HG03097 (cell line): ENCODE results near the gene CAPN5.
"Not testable (repeated sequence)": the region's sequence is repeated elsewhere in the genome, so short reads cannot be mapped to it uniquely, and the experiment has no call there.

ENCODE experiments used
- ATAC-seq: cut with Tn5 transposase; IDR thresholded peaks from one replicate; pipeline ENCODE4 v1.9.1; 2021; ENCODE audit not compliant: unreplicated experiment, low FRiP score

CAPN5 gene

DNA sequence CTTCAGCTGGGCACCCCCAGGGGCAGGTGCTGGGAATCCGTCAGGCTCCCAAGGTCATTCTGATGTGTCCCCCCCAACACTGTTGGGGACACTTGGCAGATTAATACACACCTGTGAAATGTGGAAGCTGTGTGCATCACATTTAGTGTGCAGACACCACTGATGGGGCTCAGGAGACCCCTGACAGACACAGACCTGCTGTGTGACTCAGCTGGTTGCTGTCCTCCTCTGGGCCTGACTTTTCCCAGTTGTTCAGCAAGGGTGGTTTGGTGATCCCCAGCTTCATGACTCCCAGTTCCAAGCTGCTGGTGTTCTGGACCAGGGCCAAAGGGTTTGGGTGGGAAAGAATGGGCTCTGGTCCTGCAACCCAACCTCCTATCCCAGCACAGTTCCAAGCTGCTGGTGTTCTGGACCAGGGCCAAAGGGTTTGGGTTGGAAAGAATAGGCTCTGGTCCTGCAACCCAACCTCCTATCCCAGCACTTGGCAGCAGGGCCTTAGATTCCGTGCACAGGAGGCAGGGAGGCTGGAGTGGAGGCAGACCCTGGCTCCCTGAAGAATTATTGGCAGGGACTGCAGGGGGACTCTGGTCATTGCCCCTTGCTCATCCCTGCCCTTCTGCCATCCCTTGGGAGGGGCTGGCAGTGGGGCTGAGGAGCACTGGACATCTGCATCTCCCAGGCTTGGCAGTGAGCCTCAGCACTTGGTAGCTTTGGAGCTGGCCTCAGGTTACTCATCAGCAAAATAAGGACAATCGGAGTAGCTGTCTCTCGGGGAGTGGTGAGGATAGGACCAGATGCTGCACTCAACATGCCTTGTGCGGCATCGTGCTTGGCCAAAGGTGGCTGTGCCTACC is 27.4 kb downstream of the CAPN5 start:
- ATAC-seq = no peak

DNA sequence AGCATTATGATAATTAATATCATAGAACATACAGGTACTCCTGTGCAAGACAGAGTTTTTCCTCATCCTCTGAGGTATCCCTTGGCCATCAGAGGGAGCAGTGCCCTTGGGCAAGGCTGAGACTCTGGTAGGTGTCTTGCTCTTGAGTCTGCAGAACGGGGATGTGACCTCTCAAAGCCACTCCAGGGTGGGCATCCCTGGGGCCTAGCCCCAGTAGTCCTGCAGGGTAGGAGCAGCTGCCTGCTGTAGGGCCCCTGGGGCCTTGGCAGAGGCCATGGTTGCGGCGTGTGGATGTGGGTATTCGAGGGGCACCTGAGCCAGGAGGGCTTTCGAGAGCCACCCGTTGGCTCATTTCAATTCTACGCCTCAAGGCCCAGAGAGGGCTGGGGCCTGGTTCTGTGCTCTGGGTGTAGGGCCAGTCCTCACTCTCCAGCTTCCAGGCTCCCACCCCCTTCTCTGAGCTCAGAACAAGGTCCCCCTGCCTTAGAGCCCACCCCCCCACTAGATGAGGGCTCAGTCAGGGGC is 28.1 kb downstream of the CAPN5 start:
- ATAC-seq = no peak

DNA sequence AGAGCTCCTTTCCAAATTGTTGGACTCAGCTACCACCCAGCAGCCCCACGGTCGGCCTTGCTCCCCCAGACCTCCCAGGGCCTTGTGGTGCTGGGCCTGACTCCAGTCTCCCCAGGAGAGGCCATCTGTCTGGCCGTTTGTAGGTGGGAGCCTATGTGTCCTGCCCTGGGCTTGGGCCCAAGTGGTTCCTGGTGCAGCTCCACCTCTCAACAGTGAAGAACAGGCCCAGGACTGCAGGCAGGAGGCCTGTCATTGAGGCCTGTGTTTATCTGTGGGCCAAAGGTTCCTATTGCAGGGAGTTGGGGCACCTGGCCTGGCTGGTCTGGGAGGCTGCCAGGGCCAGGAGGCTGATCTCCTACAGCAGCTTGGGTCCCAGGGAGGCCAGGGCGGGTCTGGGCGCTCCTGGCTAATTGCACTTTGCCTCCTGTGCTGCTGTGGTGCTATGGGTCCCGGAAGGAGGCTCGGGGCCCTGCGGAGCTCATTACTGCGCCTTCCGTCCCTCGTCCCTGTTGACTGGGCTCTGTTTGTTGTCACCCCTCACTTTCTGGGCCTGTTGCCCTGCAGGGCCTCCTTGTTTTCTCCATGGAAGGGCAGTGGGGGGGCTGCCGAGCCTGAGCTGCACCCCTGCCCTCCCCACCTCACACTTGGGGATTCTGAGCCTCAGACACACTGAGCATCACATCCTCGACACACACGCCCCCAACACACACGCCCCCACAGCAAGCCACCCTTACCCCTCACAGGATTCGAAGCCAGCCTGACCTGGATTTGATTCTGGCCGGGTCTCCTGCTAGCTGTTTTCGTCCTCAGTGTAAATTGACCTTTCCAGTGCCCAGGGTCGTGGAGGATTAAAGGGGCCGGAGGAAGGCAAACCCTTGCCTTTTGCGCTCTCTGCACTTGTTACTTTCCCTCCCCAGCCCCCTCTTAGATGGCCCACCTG is 29.1 kb downstream of the CAPN5 start:
- no peak for ATAC-seq

DNA sequence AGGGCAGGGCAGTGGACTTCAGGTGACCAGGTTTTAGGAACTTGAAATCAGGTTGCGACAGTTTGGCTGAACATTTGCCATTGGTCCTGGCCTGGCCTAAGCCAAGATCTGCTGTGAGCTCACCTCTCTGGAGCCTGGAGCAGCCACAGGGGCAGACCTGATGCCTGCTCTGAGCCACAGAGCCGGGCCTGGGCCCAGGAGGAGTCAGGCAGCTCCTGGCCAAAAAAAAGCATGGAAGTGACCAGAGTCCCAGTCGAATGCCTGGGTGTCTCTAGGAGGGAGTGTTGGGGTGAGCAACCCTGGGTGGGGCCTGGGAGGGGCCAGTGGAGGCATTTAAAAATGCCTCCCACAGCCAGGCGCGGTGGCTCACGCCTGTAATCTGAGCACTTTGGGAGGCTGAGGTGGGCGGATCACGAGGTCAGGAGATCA is 29.8 kb downstream of the CAPN5 start:
- no peak for ATAC-seq

DNA sequence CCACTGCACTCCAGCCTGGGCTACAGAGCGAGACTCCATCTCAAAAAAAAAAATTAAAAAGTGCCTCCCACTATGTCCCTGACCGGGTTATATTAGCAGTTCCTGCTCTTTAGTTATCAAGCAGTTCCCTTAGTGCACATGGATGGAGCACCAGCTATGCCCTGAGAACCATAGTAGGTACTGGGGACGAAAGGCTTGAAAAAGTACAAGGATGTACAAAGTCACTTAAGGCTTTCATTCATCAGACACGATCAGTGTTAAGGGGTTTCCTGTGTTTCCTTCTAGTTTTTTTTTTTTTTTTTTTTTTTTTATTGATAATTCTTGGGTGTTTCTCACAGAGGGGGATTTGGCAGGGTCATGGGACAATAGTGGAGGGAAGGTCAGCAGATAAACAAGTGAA is 30.4 kb downstream of the CAPN5 start:
- ATAC-seq = not testable (repeated sequence)

DNA sequence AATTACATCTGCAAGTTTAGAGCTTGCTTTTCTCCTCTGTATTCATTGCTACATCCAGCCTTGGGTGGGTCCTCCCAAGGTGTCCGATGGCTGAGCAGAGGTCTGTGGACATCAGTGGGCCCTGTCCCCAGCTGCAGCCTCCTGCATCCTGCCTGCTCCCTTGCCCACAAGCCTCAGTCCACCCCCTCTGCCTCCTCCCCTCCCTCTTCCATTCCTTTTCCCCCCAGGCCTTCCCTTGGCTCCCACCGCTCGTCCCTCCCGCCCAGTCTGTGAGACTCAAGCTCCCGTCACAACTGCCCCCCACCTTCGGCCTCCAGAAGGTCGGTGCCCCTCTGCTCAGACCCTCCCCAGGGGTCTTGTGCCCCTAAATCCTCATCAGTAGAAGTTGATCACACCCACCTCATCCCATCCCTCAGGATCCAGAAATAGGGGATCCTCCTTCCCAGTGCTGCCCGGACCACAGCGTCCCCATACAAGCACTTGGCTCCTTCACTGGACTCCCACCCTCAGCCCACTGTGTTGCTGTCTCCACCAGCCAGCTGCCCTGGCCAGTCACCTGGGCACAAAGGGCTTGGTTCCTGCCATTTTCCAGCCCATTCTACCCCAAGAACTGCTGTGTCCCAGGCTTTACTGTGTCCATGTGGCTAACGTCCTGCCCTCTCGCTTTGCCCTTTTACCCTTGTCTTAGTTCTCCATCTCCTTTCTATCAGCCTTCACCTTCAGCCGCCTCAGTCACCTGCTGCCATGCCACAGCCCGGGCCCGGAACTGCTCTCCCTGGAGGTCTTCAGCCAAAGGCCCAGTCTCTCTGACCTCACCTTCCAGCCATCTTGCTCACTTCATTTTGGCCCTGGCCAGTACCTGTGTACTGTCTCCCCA is 33.6 kb downstream of the CAPN5 start:
- ATAC-seq = no peak

DNA sequence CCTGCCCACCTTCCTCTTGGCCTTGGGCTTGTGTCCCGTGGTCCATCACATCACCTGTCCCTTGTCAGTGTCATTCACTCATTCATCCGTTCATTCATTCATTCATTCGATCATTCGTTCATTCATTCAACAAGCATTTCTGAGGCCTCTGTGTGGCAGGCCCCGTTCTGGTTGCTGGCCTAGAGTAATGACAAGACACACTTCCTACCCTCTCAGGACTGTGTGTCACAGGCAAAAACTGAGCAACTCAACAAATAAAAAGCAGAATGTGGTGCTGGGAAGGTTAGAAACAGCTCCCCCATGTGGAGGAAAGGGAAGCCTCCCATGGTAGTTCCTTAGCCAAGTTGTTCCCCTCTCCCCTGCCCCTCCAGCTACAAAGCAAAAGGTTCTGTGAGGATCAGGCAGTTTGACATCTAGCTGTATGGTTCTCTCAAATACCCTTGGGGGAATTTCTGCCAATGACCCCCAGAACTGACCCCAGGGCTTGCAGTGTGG is 34.3 kb downstream of the CAPN5 start:
- no peak for ATAC-seq

DNA sequence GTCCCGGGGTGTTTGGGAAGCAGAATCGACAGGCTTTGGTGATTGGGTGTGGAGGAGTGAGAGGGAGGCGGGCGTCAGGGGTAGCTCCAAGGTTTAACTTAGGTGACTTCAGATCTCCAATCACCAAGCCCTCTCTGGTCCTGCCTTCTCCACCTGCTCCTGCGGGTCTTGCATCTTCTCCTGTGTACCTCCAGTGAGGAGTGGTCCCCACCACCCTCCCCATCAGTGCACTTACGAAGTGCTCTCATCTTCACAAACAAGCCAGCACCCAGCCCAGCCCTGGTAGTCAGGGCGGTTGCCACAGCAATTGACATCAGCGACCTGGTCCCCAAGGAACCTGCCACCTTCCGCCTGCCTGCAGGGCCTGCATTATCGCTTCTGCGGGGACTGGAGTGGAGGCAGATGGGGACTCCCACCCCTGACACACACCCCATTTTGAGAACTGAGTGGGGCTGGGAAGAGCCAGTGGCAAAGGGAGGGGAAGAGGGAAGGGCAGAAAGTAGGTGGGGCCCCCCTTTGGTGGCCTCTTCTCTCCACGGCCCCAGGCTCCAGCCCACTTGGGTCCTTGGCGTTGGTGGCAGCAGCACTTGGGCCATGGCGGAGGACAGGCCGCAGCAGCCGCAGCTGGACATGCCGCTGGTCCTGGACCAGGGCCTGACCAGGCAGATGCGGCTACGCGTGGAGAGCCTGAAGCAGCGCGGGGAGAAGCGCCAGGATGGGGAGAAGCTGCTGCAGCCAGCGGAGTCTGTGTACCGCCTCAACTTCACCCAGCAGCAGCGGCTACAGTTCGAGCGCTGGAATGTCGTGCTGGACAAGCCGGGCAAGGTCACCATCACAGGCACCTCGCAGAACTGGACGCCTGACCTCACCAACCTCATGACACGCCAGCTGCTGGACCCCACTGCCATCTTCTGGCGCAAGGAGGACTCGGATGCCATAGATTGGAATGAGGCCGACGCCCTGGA is 35.8 kb downstream of the CAPN5 start, which contains the start of gene OMP:
TSS of gene OMP (plus strand) at position 595 of the 965 bp plus-strand sequence. CDS start at position 595, 0 bp downstream.
- ATAC-seq = no peak

DNA sequence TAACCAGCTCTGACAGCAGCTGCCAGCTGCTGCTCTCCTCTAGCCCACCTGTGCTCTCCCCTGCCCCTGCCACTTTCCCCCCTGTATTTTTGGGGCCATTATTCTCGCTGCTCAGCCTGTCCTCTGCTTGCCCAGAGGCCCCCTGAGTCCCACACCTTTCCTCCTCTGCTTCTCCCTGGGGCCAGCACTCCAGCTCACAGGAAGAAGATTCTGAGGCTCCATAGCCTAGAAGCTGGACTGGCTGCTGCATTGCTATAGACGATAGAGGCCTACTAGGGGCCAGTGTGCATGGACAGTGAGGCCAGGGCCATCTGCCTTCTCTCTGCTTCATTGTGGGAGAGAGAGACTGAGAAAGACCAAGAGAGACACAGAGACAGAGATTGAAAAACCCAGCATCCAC is 36.5 kb downstream of the CAPN5 start:
- ATAC-seq = no peak

DNA sequence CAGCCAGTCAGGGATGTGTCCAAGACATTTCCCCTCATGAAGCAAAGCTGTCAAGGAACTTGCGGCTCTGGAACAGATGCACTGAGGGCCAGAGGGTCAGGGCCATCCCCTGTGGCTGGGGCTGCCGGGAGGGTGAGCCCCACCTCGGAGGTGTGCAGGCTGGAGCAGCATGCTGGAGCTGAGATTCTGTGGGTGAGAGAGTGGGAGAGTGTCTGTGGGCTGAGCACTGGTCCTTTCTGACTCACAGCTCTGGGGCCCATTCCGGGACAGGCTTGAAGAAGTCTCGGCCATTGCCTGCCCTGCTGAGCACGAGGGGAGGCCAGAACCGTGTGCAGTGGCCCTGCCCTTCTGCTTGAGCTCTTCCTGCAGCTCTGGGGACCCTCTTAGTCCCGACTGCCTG is 38.0 kb downstream of the CAPN5 start:
- ATAC-seq = no peak

DNA sequence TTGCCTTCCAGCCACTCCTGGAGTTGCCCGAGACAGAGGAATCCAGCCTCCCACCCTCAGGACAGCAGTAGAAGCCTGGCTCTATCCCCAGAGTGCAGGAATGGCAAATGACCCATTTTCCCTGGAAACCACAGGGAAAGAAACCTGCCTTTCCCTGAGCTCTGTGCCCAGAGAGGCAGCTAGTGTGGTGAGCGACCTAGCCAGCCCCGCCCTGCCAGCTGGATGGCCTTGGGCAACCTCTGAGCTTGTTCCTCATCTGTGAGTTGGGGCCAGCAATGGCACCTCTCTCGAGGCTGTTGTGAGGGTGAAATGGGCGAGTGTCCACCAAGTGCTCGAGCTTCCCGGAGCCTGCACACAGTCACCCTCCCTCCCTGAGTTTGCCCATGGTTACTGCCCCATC is 39.5 kb downstream of the CAPN5 start:
- no peak for ATAC-seq

DNA sequence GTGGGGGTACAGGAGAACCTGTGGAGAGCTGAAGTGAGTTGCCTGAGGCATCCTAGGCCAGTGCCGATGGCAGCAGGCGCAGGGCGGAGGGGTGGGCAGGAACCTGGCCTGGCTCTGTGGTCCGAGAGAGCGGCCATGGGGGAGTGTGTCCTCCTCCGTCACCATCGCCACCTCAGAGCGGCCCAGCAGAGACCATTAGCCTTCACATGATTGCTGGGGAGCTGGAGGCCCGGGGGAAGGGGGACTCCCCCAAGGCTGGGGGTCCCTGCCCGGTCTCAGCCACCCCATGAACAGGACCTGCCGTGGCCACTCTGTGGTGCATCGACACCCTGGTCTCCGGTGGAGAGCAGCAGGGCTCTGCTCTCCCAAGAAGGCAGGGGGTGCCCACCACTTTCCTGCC is 40.0 kb downstream of the CAPN5 start:
- ATAC-seq = no peak

DNA sequence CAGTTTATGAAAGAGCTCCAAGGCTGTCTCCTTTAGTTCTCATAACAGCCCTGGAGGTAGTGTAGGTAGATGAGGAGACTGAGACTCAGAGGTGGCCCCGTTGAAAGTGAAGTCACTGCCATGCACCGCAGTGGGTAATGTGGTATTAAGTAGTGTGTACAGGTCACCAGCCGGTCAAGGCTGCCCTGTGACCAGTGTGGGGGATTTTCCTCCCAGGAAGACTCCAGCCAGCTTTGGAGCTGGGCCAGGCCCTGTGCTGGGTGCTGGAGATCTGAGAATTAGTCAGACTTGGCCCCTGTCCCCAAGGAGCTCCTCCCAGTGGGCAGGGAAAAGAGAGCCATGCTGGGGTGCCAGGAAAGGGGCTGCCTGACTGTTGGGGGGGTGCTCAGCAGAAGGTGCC is 41.2 kb downstream of the CAPN5 start:
- no peak for ATAC-seq

DNA sequence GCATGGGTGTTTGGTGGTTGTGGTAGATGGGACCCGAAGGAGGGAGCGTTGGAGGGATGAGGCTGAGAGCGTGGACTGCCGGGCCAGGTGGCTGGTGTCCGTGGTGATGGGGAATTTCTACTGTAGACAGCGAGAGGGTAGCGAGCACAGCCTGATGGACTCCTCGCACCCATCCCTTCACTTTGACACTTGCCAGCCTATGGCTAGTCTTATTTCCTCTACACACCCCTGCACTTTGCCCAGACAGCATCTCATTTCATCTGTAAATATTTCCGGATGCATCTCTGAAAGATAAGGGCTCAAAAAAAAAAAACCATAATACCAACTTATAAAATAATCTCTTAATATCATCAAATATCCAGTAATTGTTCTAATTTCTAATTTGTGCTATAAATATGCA is 41.7 kb downstream of the CAPN5 start:
- ATAC-seq = no peak

DNA sequence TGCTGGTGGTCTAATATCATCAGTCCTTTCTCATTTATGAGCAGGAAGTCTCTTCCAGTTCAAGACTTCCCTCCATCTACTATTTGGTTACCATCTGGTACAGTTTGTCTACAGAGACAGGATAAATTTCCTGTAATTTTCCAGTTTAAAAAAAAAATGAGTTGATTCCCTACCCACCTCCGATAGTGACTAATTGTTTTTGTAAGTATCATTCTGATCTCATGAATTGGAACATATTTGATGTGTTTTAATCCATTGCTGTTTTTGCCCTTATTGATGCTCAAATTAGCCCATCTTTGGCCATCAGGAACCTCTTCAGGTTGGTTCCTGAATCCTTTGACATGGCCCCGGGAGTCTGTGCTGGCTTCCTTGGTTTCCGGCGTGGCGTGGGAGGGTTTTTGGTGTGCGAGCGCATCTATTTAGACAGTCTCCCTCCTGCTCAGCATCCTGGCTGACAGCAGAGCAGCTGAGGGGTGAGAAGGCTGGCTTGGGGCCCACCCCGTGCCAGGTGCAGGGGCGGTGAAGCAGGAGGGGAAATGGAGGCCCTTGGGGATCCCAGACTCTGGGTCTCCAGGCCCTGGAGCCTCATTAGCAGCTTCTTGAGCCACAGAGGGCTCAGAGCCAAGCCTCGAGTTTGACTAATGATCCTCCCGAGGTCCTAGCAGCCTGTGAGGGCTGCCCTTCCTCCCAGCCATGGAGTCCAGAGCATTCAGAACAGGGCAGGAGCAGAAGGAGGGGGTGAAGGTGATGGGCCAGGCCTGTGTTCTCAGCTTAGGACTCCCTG is 42.7 kb downstream of the CAPN5 start:
- no peak for ATAC-seq

DNA sequence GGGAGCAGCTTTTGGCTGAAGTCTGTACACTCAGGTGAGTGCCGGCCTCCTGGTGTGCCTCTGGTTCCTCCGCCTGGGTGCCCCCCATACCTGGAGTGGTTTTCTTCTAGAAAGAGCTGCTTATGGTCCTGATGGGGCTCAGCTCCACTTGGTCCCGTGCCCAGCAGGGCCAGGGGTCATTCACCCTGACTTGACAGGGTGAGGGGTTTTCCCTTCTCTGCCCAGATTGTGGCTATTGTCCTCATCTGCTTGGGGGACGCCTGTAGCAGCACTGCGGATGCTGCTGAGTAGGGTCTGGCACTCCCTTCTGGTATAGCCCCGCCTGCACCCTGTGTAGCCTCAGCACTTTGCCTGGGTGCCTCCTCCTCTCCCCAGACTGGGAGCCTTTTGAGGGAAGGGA is 44.1 kb downstream of the CAPN5 start:
- no peak for ATAC-seq

DNA sequence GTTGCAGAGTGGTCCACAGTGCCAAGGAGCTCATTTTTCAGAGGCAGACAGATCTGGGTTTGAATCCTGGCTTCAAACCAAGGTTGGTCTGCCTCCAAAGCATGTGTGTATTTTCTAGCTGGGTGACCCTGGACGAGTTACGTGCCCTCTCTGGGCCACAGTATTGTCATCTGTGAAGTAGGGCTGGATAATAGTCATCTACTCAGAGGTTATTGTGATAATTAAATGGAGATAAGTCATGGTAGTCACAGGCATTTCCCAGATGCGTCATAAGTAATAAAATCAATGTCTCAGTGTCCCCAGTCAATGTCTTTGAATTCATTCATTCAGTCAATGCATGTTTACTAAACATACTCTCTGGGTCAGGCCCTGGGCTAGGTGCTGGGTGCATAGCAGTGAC is 44.5 kb downstream of the CAPN5 start:
- no peak for ATAC-seq

DNA sequence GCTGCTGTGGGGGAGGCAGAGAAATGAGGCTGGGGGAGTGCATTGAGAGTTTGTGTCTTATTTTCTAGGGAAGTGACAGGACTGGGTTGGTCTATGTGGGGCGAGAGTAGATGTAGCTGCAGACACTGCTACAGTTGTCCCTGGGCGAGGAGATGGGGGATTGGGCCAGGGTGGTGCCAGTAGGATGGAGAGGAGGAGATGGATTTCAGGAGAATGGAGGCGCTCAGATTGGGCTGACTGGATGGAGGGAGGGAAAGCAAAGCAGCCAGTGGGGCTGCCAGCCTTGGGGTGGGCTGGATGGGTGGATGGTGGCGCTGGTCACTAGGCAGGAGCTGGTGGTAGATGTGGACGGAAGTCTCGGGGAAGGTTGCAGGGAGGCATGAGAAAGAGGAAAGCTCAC is 45.2 kb downstream of the CAPN5 start:
- no peak for ATAC-seq
